Small intestine (tissue), 7 donors: ENCODE data around the gene FEM1B. TPM values are rescaled to one million over a fixed set of nuclear protein-coding genes. Genes with fewer than 3 reads are reported as not detected.
A peak's percentile ranks its signal among the peaks of the same experiment; 100 is the strongest.

ENCODE experiments used
- DNase-seq, 2 donors: peaks; one replicate each; pipeline versions ENCODE4 v3.0.0 to v3.0.0-alpha.2; 2013
- FAIRE-seq: peaks from 2 replicates; lab custom pipeline; 2012; peaks lifted over from hg19 to GRCh38; lab: Jason Lieb, UNC
- H3K27ac ChIP-seq, 3 donors: one replicate each; pipeline ENCODE4 v1.5.1; 2013; ENCODE audit warnings: low read length in 2 of 3, mild to moderate bottlenecking in 2 of 3, control low read depth in 1 of 3, inconsistent platforms in 1 of 3, low read depth in 1 of 3, moderate library complexity in 1 of 3
- H3K27me3 ChIP-seq, 3 donors: one replicate each; pipeline ENCODE4 v1.6.1; 2013; ENCODE audit warnings: low read length in 3 of 3, inconsistent platforms in 1 of 3; ENCODE audit not compliant: control insufficient read depth in 3 of 3, insufficient read depth in 3 of 3
- H3K36me3 ChIP-seq, 3 donors: one replicate each; pipeline ENCODE4 v1.6.1; 2013; ENCODE audit warnings: low read length in 3 of 3, inconsistent platforms in 1 of 3, low read depth in 1 of 3, mild to moderate bottlenecking in 1 of 3, moderate library complexity in 1 of 3; ENCODE audit not compliant: control insufficient read depth in 3 of 3, insufficient read depth in 2 of 3
- H3K4me1 ChIP-seq, 3 donors: one replicate each; pipeline ENCODE4 v1.6.1; 2013; ENCODE audit warnings: low read length in 2 of 3, inconsistent platforms in 1 of 3, low read depth in 1 of 3, mild to moderate bottlenecking in 1 of 3, moderate library complexity in 1 of 3; ENCODE audit not compliant: control insufficient read depth in 3 of 3, insufficient read depth in 2 of 3
- H3K4me3 ChIP-seq, 3 donors: one replicate each; pipeline ENCODE4 v1.5.1; 2013; ENCODE audit warnings: low read length in 3 of 3, control low read depth in 1 of 3, inconsistent platforms in 1 of 3, low read depth in 1 of 3, mild to moderate bottlenecking in 1 of 3, moderate library complexity in 1 of 3
- H3K9me3 ChIP-seq, 2 donors: one replicate each; pipeline ENCODE4 v1.6.1; 2013; ENCODE audit warnings: low read depth in 1 of 2, low read length in 1 of 2; ENCODE audit not compliant: control insufficient read depth in 2 of 2, insufficient read depth in 1 of 2
- whole genome bisulfite sequencing, 3 donors: extraction: QIAGEN DNeasy Blood & Tissue Kit; methylation state at CpG; one replicate each; pipeline ENCODE4 v1.1.7; 2013; 5-methylcytosine and 5-hydroxymethylcytosine counted together
- polyA plus RNA-seq, 4 donors: library from polyadenylated mRNA; stranded (reverse) in 3 of 4; unstranded in 1 of 4; fragments of 200-250 nt in 3 of 4; fragments of 120-200 nt in 1 of 4; gene quantifications; one replicate each; pipeline versions ENCODE4 v1.2.1 to v1.2.3, GENCODE V29; 2013
- donor health status: healthy with polysubstance abuse.
- donor health status: control.
- donor health status: control.
- donor health status: Bipolar disorder and iron deficiency.
- donor health status: healthy.

The FEM1B gene
- polyA plus RNA-seq, 4 donors: 11.3 to 54.7 (median 13.6) TPM

- Histone ChIP-seq H3K4me1 (no peaks in the 10 kb centered on the region), H3K27ac (no peak overlapping the region), H3K4me3 (no peak overlapping the region), H3K27me3 (no peaks in the 10 kb centered on the region), H3K36me3 (peaks cover 0 to 2% (median 0%) of the 10 kb centered on the region in 3 donors), H3K9me3 (peaks cover 0 to 9% of the 10 kb centered on the region in 2 donors)
- 61 to 84% (median 64%) methylated on average over 3 of the region's 3 CpGs for WGBS, 3 donors
- FAIRE-seq (no peak), DNase-seq (no peak)
These were observed 28.4 kb upstream of the FEM1B start for GRCh38 chr15:68249058-68249713.

GRCh38 chr15:68252925-68253534 lies 24.5 kb upstream of the FEM1B start:
- no peak for FAIRE-seq
- Histone ChIP-seq H3K4me1 (peaks cover 0 to 2% (median 0%) of the 10 kb centered on the region in 3 donors), H3K27me3 (no peaks in the 10 kb centered on the region), H3K36me3 (no peaks in the 10 kb centered on the region), H3K4me3 (no peak overlapping the region), H3K27ac (no peak overlapping the region), H3K9me3 (no peaks in the 10 kb centered on the region)
- DNase-seq: peak; percentile 74 to 76
- WGBS, 3 donors: 35 to 38% (median 37%) methylated on average over 7 of the region's 7 CpGs

GRCh38 chr15:68256675-68257450 lies 20.7 kb upstream of the FEM1B start:
- no peak for FAIRE-seq
- Histone ChIP-seq H3K9me3 (no peaks in the 10 kb centered on the region), H3K4me3 (peak overlapping the region; percentile 32 to 70 (median 51)), H3K4me1 (peaks cover 0 to 2% (median 0%) of the 10 kb centered on the region in 3 donors), H3K36me3 (no peaks in the 10 kb centered on the region), H3K27ac (peak overlapping the region; percentile 33 to 96 (median 91)), H3K27me3 (no peaks in the 10 kb centered on the region)
- WGBS, 3 donors: 3 to 8% (median 6%) methylated on average over 55 to 57 of the region's 57 CpGs
- DNase-seq: peak; percentile 86 to 94

GRCh38 chr15:68258692-68259091 lies 18.9 kb upstream of the FEM1B start:
- Histone ChIP-seq H3K4me3 (no peak overlapping the region), H3K36me3 (no peaks in the 10 kb centered on the region), H3K27ac (peak overlapping the region in 1 of 3 donors; percentile 1), H3K27me3 (no peaks in the 10 kb centered on the region), H3K4me1 (peaks cover 0 to 2% (median 0%) of the 10 kb centered on the region in 3 donors), H3K9me3 (no peaks in the 10 kb centered on the region)
- DNase-seq (no peak), FAIRE-seq (no peak)
- WGBS, 3 donors: 75 to 77% (median 75%) methylated on average over 4 of the region's 4 CpGs

- peaks cover 0 to 6% (median 0%) of the 10 kb centered on the region in 3 donors for H3K27me3 ChIP-seq
- peaks cover 0 to 2% (median 0%) of the 10 kb centered on the region in 3 donors for H3K4me1 ChIP-seq
- no peak overlapping the region for H3K4me3 ChIP-seq
- H3K27ac ChIP-seq: no peak overlapping the region
- FAIRE-seq (no peak), DNase-seq (no peak)
- H3K36me3 ChIP-seq: no peaks in the 10 kb centered on the region
- no peaks in the 10 kb centered on the region for H3K9me3 ChIP-seq
- whole genome bisulfite sequencing, 3 donors: 86 to 91% (median 89%) methylated on average over 2 of the region's 2 CpGs
These were observed 17.7 kb upstream of the FEM1B start for GRCh38 chr15:68259883-68260282.

- FAIRE-seq (no peak), DNase-seq (no peak)
- WGBS, 3 donors: 90 to 95% (median 92%) methylated on average over 3 of the region's 3 CpGs
- H3K9me3 ChIP-seq: no peaks in the 10 kb centered on the region
- peaks cover 0 to under 1% (median 0%) of the 10 kb centered on the region in 3 donors for H3K4me1 ChIP-seq
- no peak overlapping the region for H3K4me3 ChIP-seq
- no peaks in the 10 kb centered on the region for H3K36me3 ChIP-seq
- H3K27me3 ChIP-seq: peaks cover 0 to 6% (median 0%) of the 10 kb centered on the region in 3 donors
- H3K27ac ChIP-seq: no peak overlapping the region
These were observed 16.3 kb upstream of the FEM1B start for GRCh38 chr15:68261241-68261640.

- FAIRE-seq: no peak
- 89 to 93% (median 92%) methylated on average over 3 of the region's 3 CpGs for whole genome bisulfite sequencing, 3 donors
These were observed 15.6 kb upstream of the FEM1B start for GRCh38 chr15:68261980-68262379.

More at GRCh38 chr15:68261980-68262379, 15.6 kb upstream of the FEM1B start:
- H3K4me3 ChIP-seq: no peak overlapping the region
- DNase-seq: no peak
- no peak overlapping the region for H3K27ac ChIP-seq
- no peaks in the 10 kb centered on the region for H3K4me1 ChIP-seq
- H3K9me3 ChIP-seq: no peaks in the 10 kb centered on the region
- H3K27me3 ChIP-seq: peaks cover 0 to 6% (median 0%) of the 10 kb centered on the region in 3 donors
- no peaks in the 10 kb centered on the region for H3K36me3 ChIP-seq
